Parathyroid adenoma (tissue), 2 donors: Measurements from ENCODE around the gene GP1BA.

ENCODE experiments used
- H2AFZ ChIP-seq: fragments of 300-600 bp; sonication (generic); one replicate; pipeline ENCODE4 v1.7.0; 2017; ENCODE audit warnings: antibody characterized with exemption, mild to moderate bottlenecking
- H3K27ac ChIP-seq: fragments of 300-600 bp; sonication (generic); one replicate; pipeline ENCODE4 v1.7.0; 2017
- H3K27me3 ChIP-seq: fragments of 300-600 bp; sonication (generic); one replicate; pipeline ENCODE4 v1.7.0; 2017; ENCODE audit warnings: low read length; ENCODE audit not compliant: control insufficient read depth, insufficient read depth
- H3K36me3 ChIP-seq: fragments of 300-600 bp; sonication (generic); one replicate; pipeline ENCODE4 v1.7.0; 2017; ENCODE audit warnings: low read length; ENCODE audit not compliant: control insufficient read depth, insufficient read depth
- H3K4me1 ChIP-seq: fragments of 300-600 bp; sonication (generic); one replicate; pipeline ENCODE4 v1.7.0; 2017; ENCODE audit warnings: control low read depth
- H3K4me2 ChIP-seq: fragments of 300-600 bp; sonication (generic); one replicate; pipeline ENCODE4 v1.7.0; 2017; ENCODE audit warnings: low read length
- H3K4me3 ChIP-seq: fragments of 300-600 bp; sonication (generic); one replicate; pipeline ENCODE4 v1.7.0; 2017; ENCODE audit warnings: low read depth, low read length
- H3K79me2 ChIP-seq: fragments of 300-600 bp; sonication (generic); one replicate; pipeline ENCODE4 v1.7.0; 2017; ENCODE audit warnings: control low read depth
- H3K9ac ChIP-seq: fragments of 300-600 bp; sonication (generic); one replicate; pipeline ENCODE4 v1.7.0; 2017; ENCODE audit warnings: mild to moderate bottlenecking
- H3K9me3 ChIP-seq: fragments of 300-600 bp; sonication (generic); one replicate; pipeline ENCODE4 v1.7.0; 2017; ENCODE audit warnings: low read length; ENCODE audit not compliant: control insufficient read depth
- TF ChIP-seq, protein P1 (sequence below): fragments of 300-600 bp; sonication (generic); IDR thresholded peaks from one replicate; pipeline ENCODE4 v1.7.0; 2017; ENCODE audit warnings: antibody characterized with exemption, mild to moderate bottlenecking
- donor health status: primary hyperparathyroidism.

The GP1BA gene

DNA sequence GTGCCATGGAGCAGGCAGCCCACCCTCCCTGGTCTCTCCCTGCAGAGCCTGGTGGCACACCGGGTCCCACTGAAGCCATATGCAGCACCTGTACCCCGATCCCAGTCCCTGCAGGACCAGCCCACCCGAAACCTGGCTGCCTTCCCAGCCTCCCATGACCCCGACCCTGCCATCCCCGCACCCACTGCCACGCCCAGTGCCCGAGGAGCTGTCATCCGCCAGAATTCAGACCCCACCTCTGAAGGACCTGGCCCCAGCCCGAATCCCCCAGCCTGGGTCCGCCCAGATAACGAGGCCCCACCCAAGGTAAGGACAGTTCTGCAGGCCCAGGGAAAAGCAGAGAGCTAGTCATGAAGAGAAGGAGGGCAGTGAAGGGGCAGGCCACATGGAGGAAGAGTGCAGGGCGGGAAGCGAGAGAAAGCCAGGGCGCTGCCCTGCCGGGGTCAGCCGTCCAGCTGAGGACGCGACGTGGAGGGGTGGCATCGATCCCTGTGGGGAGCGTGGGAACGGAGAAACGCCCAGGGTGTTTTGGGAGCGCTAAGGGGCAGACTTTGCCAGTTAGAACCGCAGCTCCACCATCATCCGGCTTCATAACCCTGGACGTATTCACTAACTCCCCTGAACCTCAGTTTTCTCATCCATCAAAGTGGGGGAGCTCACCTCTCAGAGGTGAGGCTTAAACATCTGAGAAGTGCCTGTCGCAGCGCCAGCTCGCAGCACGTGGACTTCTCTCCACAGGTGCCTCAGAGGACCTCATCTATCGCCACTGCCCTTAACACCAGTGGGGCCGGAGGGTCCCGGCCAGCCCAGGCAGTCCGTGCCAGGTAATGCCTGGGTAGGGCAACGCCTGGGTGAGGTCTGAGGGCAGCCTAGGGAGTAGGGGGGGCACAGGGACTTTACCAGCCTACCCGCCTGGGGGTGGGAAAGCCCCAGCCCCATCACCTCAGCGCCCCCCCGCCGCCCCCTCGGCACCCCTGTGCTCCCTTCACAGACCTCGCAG is 40.4 kb upstream of the GP1BA start:
- Histone ChIP-seq H3K9me3 (no peaks in the 10 kb centered on the region), H3K4me3 (no peak overlapping the region), H3K27ac (no peak overlapping the region), H3K36me3 (no peaks in the 10 kb centered on the region), H3K4me1 (no peaks in the 10 kb centered on the region), H2AFZ (no peak overlapping the region), H3K4me2 (no peak overlapping the region), H3K79me2 (no peaks in the 10 kb centered on the region), H3K27me3 (no peaks in the 10 kb centered on the region), H3K9ac (no peak overlapping the region)
- TF ChIP-seq, protein P1, sequence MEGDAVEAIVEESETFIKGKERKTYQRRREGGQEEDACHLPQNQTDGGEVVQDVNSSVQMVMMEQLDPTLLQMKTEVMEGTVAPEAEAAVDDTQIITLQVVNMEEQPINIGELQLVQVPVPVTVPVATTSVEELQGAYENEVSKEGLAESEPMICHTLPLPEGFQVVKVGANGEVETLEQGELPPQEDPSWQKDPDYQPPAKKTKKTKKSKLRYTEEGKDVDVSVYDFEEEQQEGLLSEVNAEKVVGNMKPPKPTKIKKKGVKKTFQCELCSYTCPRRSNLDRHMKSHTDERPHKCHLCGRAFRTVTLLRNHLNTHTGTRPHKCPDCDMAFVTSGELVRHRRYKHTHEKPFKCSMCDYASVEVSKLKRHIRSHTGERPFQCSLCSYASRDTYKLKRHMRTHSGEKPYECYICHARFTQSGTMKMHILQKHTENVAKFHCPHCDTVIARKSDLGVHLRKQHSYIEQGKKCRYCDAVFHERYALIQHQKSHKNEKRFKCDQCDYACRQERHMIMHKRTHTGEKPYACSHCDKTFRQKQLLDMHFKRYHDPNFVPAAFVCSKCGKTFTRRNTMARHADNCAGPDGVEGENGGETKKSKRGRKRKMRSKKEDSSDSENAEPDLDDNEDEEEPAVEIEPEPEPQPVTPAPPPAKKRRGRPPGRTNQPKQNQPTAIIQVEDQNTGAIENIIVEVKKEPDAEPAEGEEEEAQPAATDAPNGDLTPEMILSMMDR, result no peak

DNA sequence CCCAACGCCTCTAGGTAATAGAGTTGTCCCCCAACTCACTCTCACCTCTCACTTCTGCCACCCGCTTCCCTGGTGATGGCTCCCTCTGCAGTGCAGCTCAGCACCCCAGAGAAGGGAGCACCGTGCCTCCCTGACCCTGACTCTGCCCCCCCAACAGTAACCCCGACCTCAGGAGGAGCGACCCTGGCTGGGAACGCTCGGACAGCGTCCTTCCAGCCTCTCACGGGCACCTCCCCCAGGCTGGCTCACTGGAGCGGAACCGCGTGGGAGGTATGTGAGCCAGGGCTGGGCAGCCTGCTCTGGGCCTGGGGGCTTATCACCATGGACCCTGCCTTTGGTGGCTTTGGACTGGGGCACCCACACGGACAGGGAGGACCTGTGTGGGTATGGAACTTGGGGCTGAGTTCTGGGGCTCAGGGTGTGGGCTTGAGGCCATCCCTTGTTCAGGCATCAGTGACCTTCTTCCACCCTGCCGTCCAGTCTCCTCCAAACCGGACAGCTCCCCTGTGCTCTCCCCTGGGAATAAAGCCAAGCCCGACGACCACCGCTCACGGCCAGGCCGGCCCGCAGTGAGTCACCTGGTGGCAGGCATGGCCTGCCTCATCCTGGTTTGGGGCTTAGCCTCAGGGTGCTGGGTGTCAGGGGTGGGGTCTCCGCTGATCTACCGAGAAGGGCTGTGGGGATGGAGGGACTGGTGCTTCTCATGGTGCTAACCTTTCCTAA is 39.4 kb upstream of the GP1BA start:
- TF ChIP-seq, protein P1, result no peak
- Histone ChIP-seq H3K9ac (no peak overlapping the region), H3K9me3 (no peaks in the 10 kb centered on the region), H3K27ac (no peak overlapping the region), H3K4me1 (no peaks in the 10 kb centered on the region), H3K36me3 (no peaks in the 10 kb centered on the region), H3K4me2 (no peak overlapping the region), H3K4me3 (no peak overlapping the region), H3K79me2 (no peaks in the 10 kb centered on the region), H2AFZ (no peak overlapping the region), H3K27me3 (no peaks in the 10 kb centered on the region)

DNA sequence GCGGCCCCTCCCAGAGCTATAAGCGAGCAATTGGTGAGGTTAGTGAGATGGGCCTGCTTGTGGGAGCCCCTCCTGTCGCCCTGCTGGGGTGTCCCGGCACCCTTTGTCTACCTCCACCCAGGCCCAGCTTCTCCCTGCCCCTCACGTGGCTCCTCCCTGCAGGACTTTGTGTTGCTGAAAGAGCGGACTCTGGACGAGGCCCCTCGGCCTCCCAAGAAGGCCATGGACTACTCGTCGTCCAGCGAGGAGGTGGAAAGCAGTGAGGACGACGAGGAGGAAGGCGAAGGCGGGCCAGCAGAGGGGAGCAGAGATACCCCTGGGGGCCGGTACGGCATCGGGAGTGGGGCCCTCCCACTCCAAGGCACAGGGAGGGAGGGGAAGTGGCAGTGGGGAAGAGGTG is 38.8 kb upstream of the GP1BA start:
- TF ChIP-seq, protein P1, result no peak
- H3K36me3 ChIP-seq, result no peaks in the 10 kb centered on the region
- no peaks in the 10 kb centered on the region for H3K27me3 ChIP-seq
- H2AFZ ChIP-seq, result no peak overlapping the region
- H3K4me1 ChIP-seq, result no peaks in the 10 kb centered on the region
- H3K9me3 ChIP-seq, result no peaks in the 10 kb centered on the region
- no peaks in the 10 kb centered on the region for H3K79me2 ChIP-seq
- no peak overlapping the region for H3K27ac ChIP-seq
- H3K4me2 ChIP-seq, result no peak overlapping the region
- H3K9ac ChIP-seq, result no peak overlapping the region
- H3K4me3 ChIP-seq, result no peak overlapping the region

DNA sequence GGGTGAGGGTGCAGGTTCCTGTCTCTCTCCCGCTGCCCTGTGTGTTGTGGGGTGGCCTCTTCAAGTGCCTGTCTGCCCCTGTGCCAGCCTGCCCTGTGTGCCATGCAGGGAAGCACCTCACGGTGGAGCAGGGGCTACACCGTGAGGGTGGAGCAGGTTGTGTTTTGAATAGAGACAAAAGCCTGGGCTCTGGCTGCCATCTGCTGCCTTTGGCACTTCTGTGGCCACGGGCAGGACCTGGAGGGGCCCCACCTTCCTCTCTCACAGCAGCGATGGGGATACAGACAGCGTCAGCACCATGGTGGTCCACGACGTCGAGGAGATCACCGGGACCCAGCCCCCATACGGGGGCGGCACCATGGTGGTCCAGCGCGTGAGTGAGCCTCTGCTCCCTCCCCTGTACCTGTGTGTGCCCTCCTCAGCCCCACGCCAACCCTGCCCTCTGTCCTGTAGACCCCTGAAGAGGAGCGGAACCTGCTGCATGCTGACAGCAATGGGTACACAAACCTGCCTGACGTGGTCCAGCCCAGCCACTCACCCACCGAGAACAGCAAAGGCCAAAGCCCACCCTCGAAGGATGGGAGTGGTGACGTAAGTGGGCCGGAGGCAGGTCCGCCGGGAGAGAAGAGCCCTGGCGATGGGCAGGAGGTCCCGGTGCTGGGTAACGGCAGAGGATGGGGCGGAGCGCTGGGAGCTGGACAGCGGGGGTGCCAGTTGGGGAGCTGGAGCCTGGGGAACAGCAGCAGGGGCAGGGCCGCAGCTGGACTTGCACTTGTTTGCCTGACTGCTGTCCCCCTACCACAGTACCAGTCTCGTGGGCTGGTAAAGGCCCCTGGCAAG is 38.1 kb upstream of the GP1BA start:
- H3K27ac ChIP-seq, result no peak overlapping the region
- H3K4me1 ChIP-seq, result no peaks in the 10 kb centered on the region
- H3K4me3 ChIP-seq, result no peak overlapping the region
- H3K27me3 ChIP-seq, result no peaks in the 10 kb centered on the region
- no peaks in the 10 kb centered on the region for H3K9me3 ChIP-seq
- H3K4me2 ChIP-seq, result no peak overlapping the region
- H2AFZ ChIP-seq, result no peak overlapping the region
- no peaks in the 10 kb centered on the region for H3K36me3 ChIP-seq
- TF ChIP-seq, protein P1, result no peak
- no peak overlapping the region for H3K9ac ChIP-seq
- no peaks in the 10 kb centered on the region for H3K79me2 ChIP-seq
